Measurements from ENCODE around the gene CD84. TPM values are rescaled to one million over a fixed set of nuclear protein-coding genes. Genes with fewer than 3 reads are reported as not detected.

Gene CD84
- polyA plus RNA-seq, 1 of the 3 experiments (the other 2 are of a cell fraction), result not detected

DNA sequence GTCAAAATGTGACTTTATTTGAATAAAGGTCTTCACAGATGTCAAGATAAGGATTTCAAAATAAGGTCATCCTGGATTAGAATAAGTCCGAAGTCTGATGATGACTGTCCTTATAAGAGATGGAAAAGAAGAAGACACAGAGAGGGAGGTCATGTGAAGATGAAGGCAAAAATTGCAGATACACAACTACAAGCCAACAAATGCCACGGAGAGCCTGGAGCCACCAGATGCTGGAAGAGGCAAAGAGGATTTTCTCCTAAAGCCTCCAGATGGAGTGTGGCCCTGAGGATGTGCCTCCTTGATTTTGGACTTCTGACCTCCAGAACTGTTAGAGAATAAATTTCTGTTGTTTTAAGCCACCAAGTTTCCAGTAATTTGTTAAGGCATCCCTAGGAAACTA lies 36.4 kb upstream of the CD84 start:
- no peak for DNase-seq
- H3K4me2 ChIP-seq, result no peak overlapping the region
- no peak overlapping the region for H2AFZ ChIP-seq (ENCODE audit: low read depth)
- peaks cover 21% of the 10 kb centered on the region; the same call in 1 of the 2 replicates for H3K27me3 ChIP-seq (ENCODE audit: insufficient read depth)
- H3K79me2 ChIP-seq (ENCODE audit: insufficient read depth), result no peaks in the 10 kb centered on the region
- TF ChIP-seq, protein P1, sequence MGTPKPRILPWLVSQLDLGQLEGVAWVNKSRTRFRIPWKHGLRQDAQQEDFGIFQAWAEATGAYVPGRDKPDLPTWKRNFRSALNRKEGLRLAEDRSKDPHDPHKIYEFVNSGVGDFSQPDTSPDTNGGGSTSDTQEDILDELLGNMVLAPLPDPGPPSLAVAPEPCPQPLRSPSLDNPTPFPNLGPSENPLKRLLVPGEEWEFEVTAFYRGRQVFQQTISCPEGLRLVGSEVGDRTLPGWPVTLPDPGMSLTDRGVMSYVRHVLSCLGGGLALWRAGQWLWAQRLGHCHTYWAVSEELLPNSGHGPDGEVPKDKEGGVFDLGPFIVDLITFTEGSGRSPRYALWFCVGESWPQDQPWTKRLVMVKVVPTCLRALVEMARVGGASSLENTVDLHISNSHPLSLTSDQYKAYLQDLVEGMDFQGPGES (IDR thresholded peaks at IDR 0.05; ENCODE audit: low read depth, low read length), result no peak
- TF ChIP-seq EZH2phosphoT487 (IDR thresholded peaks at IDR 0.05; ENCODE audit: borderline replicate concordance, low read depth) (no peak), TEAD4 (IDR thresholded peaks at IDR 0.05; ENCODE audit: borderline replicate concordance, insufficient read depth) (no peak), SMC3 (IDR thresholded peaks at IDR 0.05; ENCODE audit: low read depth, low read length) (no peak), JUND (IDR thresholded peaks at IDR 0.05) (no peak), EP300 (IDR thresholded peaks at IDR 0.05; ENCODE audit: borderline replicate concordance in 1 of 2, low read depth in 1 of 2, low read length in 1 of 2) (no peak), SIN3A (IDR thresholded peaks at IDR 0.05; ENCODE audit: borderline replicate concordance, low read depth, low read length) (no peak)
- TF ChIP-seq, protein P2, sequence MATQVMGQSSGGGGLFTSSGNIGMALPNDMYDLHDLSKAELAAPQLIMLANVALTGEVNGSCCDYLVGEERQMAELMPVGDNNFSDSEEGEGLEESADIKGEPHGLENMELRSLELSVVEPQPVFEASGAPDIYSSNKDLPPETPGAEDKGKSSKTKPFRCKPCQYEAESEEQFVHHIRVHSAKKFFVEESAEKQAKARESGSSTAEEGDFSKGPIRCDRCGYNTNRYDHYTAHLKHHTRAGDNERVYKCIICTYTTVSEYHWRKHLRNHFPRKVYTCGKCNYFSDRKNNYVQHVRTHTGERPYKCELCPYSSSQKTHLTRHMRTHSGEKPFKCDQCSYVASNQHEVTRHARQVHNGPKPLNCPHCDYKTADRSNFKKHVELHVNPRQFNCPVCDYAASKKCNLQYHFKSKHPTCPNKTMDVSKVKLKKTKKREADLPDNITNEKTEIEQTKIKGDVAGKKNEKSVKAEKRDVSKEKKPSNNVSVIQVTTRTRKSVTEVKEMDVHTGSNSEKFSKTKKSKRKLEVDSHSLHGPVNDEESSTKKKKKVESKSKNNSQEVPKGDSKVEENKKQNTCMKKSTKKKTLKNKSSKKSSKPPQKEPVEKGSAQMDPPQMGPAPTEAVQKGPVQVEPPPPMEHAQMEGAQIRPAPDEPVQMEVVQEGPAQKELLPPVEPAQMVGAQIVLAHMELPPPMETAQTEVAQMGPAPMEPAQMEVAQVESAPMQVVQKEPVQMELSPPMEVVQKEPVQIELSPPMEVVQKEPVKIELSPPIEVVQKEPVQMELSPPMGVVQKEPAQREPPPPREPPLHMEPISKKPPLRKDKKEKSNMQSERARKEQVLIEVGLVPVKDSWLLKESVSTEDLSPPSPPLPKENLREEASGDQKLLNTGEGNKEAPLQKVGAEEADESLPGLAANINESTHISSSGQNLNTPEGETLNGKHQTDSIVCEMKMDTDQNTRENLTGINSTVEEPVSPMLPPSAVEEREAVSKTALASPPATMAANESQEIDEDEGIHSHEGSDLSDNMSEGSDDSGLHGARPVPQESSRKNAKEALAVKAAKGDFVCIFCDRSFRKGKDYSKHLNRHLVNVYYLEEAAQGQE (IDR thresholded peaks at IDR 0.05; ENCODE audit: low read depth, low read length), result no peak
- TF ChIP-seq, protein P3, sequence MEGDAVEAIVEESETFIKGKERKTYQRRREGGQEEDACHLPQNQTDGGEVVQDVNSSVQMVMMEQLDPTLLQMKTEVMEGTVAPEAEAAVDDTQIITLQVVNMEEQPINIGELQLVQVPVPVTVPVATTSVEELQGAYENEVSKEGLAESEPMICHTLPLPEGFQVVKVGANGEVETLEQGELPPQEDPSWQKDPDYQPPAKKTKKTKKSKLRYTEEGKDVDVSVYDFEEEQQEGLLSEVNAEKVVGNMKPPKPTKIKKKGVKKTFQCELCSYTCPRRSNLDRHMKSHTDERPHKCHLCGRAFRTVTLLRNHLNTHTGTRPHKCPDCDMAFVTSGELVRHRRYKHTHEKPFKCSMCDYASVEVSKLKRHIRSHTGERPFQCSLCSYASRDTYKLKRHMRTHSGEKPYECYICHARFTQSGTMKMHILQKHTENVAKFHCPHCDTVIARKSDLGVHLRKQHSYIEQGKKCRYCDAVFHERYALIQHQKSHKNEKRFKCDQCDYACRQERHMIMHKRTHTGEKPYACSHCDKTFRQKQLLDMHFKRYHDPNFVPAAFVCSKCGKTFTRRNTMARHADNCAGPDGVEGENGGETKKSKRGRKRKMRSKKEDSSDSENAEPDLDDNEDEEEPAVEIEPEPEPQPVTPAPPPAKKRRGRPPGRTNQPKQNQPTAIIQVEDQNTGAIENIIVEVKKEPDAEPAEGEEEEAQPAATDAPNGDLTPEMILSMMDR (IDR thresholded peaks at IDR 0.05), result no peak
- no peaks in the 10 kb centered on the region for H4K20me1 ChIP-seq (ENCODE audit: insufficient read depth)
- WGBS (ENCODE audit: low lambda C conversion rate), result 3% methylated on average over 2 of the region's 2 CpGs
- CTCF ChIA-PET, result no interaction called here
- no peak overlapping the region for H3K9ac ChIP-seq
- no peaks in the 10 kb centered on the region for H3K9me2 ChIP-seq
- POLR2A ChIA-PET, result no interaction called here
- H3K27ac ChIP-seq (ENCODE audit: low read depth in 2 of 2, low read length in 1 of 2), result no peak overlapping the region
- no peaks in the 10 kb centered on the region for H3K9me3 ChIP-seq
- H3K36me3 ChIP-seq (replicated peaks in 1 of 2; ENCODE audit: control insufficient read depth in 1 of 2, insufficient read depth in 2 of 2, low read length in 1 of 2), result no peaks in the 10 kb centered on the region
- no peaks in the 10 kb centered on the region for H3F3A ChIP-seq (replicated peaks; ENCODE audit: insufficient read depth)
- H3K4me1 ChIP-seq (ENCODE audit: control insufficient read depth in 1 of 2, insufficient read depth in 2 of 2, low read depth in 1 of 2, low read length in 1 of 2), result no peaks in the 10 kb centered on the region
- H3K4me3 ChIP-seq (ENCODE audit: low read depth in 2 of 2, low read length in 1 of 2), result no peak overlapping the region

DNA sequence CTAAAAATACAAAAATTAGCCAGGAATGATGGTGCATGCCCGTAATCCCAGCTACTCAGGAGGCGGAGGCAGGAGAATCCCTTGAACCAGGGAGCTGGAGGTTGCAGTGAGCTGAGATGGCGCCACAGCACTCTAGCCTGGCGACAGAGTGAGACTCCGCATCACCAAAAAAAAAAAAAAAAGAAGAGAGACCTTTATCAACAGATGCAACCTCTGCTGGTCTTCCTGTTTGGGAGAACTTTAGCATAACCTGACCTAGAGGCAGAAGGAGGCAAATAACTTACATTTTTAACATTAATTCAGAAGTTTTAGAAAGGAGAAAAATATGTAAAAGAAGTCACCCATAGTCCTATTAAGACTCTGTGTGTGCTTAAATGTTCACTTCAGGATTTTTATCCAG lies 35.1 kb upstream of the CD84 start:
- Histone ChIP-seq H3K9me2 (no peaks in the 10 kb centered on the region), H3K27ac (ENCODE audit: low read depth in 2 of 2, low read length in 1 of 2) (no peak overlapping the region), H3K4me3 (ENCODE audit: low read depth in 2 of 2, low read length in 1 of 2) (no peak overlapping the region), H3K4me2 (no peak overlapping the region), H3K79me2 (ENCODE audit: insufficient read depth) (no peaks in the 10 kb centered on the region), H3K9ac (no peak overlapping the region), H4K20me1 (ENCODE audit: insufficient read depth) (no peaks in the 10 kb centered on the region), H3K4me1 (ENCODE audit: control insufficient read depth in 1 of 2, insufficient read depth in 2 of 2, low read depth in 1 of 2, low read length in 1 of 2) (no peaks in the 10 kb centered on the region), H3K9me3 (no peaks in the 10 kb centered on the region), H3F3A (replicated peaks; ENCODE audit: insufficient read depth) (no peaks in the 10 kb centered on the region), H3K27me3 (ENCODE audit: insufficient read depth) (peaks cover 31% of the 10 kb centered on the region), H3K36me3 (replicated peaks in 1 of 2; ENCODE audit: control insufficient read depth in 1 of 2, insufficient read depth in 2 of 2, low read length in 1 of 2) (no peaks in the 10 kb centered on the region), H2AFZ (ENCODE audit: low read depth) (no peak overlapping the region)
- TF ChIP-seq, protein P4, sequence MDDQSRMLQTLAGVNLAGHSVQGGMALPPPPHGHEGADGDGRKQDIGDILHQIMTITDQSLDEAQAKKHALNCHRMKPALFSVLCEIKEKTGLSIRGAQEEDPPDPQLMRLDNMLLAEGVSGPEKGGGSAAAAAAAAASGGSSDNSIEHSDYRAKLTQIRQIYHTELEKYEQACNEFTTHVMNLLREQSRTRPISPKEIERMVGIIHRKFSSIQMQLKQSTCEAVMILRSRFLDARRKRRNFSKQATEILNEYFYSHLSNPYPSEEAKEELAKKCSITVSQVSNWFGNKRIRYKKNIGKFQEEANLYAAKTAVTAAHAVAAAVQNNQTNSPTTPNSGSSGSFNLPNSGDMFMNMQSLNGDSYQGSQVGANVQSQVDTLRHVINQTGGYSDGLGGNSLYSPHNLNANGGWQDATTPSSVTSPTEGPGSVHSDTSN (IDR thresholded peaks at IDR 0.05), result no peak
- no peak for DNase-seq
- CTCF ChIA-PET, result no interaction called here
- 8% methylated on average over 5 of the region's 5 CpGs for WGBS (ENCODE audit: low lambda C conversion rate)
- POLR2A ChIA-PET, result no interaction called here
